ENCODE data around the gene FKRP.

FKRP gene

GRCh38 chr19:46723471-46723870 lies 22.4 kb upstream of the FKRP start:
- no peak overlapping the region for H3K4me3 ChIP-seq (ENCODE audit: low read depth, low read length)
- in situ Hi-C loops (cut with HindIII; ENCODE audit: low sequenced_read_pairs): no loop called here
- TF ChIP-seq CTCF (IDR thresholded peaks at IDR 0.05; ENCODE audit: low read depth, low read length, missing control alignments): no peak
- DNase-seq (ENCODE audit: low read depth): no peak

- TF ChIP-seq CTCF (IDR thresholded peaks at IDR 0.05; ENCODE audit: low read depth, low read length, missing control alignments): no peak
- H3K4me3 ChIP-seq (ENCODE audit: low read depth, low read length): no peak overlapping the region
- in situ Hi-C loops (cut with HindIII; ENCODE audit: low sequenced_read_pairs): no loop called here
- no peak for DNase-seq (ENCODE audit: low read depth)
Measured at GRCh38 chr19:46724468-46724867, 21.4 kb upstream of the FKRP start.

GRCh38 chr19:46725036-46725820 lies 20.6 kb upstream of the FKRP start:
- no peak for DNase-seq (ENCODE audit: low read depth)
- H3K4me3 ChIP-seq (ENCODE audit: low read depth, low read length): no peak overlapping the region
- no peak for TF ChIP-seq CTCF (IDR thresholded peaks at IDR 0.05; ENCODE audit: low read depth, low read length, missing control alignments)
- in situ Hi-C loops (cut with HindIII; ENCODE audit: low sequenced_read_pairs): no loop called here

GRCh38 chr19:46725859-46726393 lies 19.9 kb upstream of the FKRP start:
- in situ Hi-C loops (cut with HindIII; ENCODE audit: low sequenced_read_pairs): no loop called here
- no peak for DNase-seq (ENCODE audit: low read depth)
- TF ChIP-seq CTCF (IDR thresholded peaks at IDR 0.05; ENCODE audit: low read depth, low read length, missing control alignments): no peak
- H3K4me3 ChIP-seq (ENCODE audit: low read depth, low read length): no peak overlapping the region

- no peak for DNase-seq (ENCODE audit: low read depth)
- no peak for TF ChIP-seq CTCF (IDR thresholded peaks at IDR 0.05; ENCODE audit: low read depth, low read length, missing control alignments)
- H3K4me3 ChIP-seq (ENCODE audit: low read depth, low read length): no peak overlapping the region
- in situ Hi-C loops (cut with HindIII; ENCODE audit: low sequenced_read_pairs): no loop called here
Measured at GRCh38 chr19:46726551-46726950, 19.3 kb upstream of the FKRP start.

GRCh38 chr19:46726971-46727501 lies 18.8 kb upstream of the FKRP start:
- no peak overlapping the region for H3K4me3 ChIP-seq (ENCODE audit: low read depth, low read length)
- in situ Hi-C loops (cut with HindIII; ENCODE audit: low sequenced_read_pairs): no loop called here
- no peak for DNase-seq (ENCODE audit: low read depth)
- no peak for TF ChIP-seq CTCF (IDR thresholded peaks at IDR 0.05; ENCODE audit: low read depth, low read length, missing control alignments)

Data from astrocyte of the cerebellum (primary cell).